WTC11 (cell line): ENCODE measurements around the gene PPFIBP2. TPM values are rescaled to one million over a fixed set of nuclear protein-coding genes. Genes with fewer than 3 reads are reported as not detected.

Experiments used
- ATAC-seq: fragments of 200-7000 bp; cut with Tn5 transposase; 2 replicates; pipeline ENCODE4 v1.10.0; 2021; ENCODE audit warnings: mild to moderate bottlenecking, moderate library complexity
- CTCF ChIA-PET: fragments of 300-600 bp; sonication (Branson Sonifier 250); formaldehyde crosslinking; loops from one replicate; lab custom pipeline; 2021; ENCODE audit warnings: antibody characterized with exemption; lab: Charles Lee
- POLR2A ChIA-PET: fragments of 350-600 bp; sonication (Branson Sonifier 250); formaldehyde crosslinking; loops from one replicate; lab custom pipeline; 2021; ENCODE audit warnings: antibody characterized with exemption; lab: Charles Lee
- DNase-seq: peaks from one replicate; pipeline ENCODE4 v3.0.0; 2021; ENCODE audit warnings: low spot score
- H3K27ac Mint-ChIP-seq: 2 replicates; pipeline ENCODE4 v1.8.0; 2021; ENCODE audit warnings: mixed read lengths
- H3K27me3 Mint-ChIP-seq: 2 replicates; pipeline ENCODE4 v1.8.0; 2021; ENCODE audit warnings: low read depth, mild to moderate bottlenecking, moderate library complexity, mixed read lengths
- H3K36me3 Mint-ChIP-seq: 2 replicates; pipeline ENCODE4 v1.8.0; 2021; ENCODE audit warnings: mixed read lengths
- H3K4me1 Mint-ChIP-seq: 2 replicates; pipeline ENCODE4 v1.8.0; 2022; ENCODE audit warnings: mixed read lengths
- H3K4me3 Mint-ChIP-seq: 2 replicates; pipeline ENCODE4 v1.8.0; 2021; ENCODE audit warnings: mild to moderate bottlenecking, moderate library complexity, mixed read lengths
- H3K9me3 Mint-ChIP-seq: 2 replicates; pipeline ENCODE4 v1.8.0; 2021; ENCODE audit warnings: mixed read lengths
- CREB1 ChIP-seq: sonication (generic); formaldehyde crosslinking; IDR thresholded peaks from 2 replicates; pipeline ENCODE4 v1.8.0; 2023; ENCODE audit warnings: mild to moderate bottlenecking, missing genetic modification reagents
- CTCF ChIP-seq: fragments of 200-600 bp; IDR thresholded peaks from 2 replicates; pipeline ENCODE4 v1.8.0; 2022; ENCODE audit warnings: antibody characterized with exemption
- E2F1 ChIP-seq: sonication (generic); formaldehyde crosslinking; IDR thresholded peaks from 2 replicates; pipeline ENCODE4 v1.8.0; 2022; ENCODE audit warnings: mild to moderate bottlenecking, missing genetic modification reagents
- ERG ChIP-seq: fragments of 250-450 bp; sonication (Bioruptor Pico); IDR thresholded peaks from 2 replicates; pipeline ENCODE4 v1.8.0; 2021; ENCODE audit warnings: mild to moderate bottlenecking
- FOXJ3 ChIP-seq: sonication (generic); formaldehyde crosslinking; IDR thresholded peaks from 2 replicates; pipeline ENCODE4 v1.9.0; 2021; ENCODE audit warnings: missing genetic modification reagents, mild to moderate bottlenecking, borderline replicate concordance
- GABPB1 ChIP-seq: sonication (generic); formaldehyde crosslinking; IDR thresholded peaks from 2 replicates; pipeline ENCODE4 v1.8.1; 2023; ENCODE audit warnings: mild to moderate bottlenecking, missing genetic modification reagents
- MYBL2 ChIP-seq: sonication (generic); formaldehyde crosslinking; IDR thresholded peaks from 2 replicates; pipeline ENCODE4 v1.8.1; 2023; ENCODE audit warnings: mild to moderate bottlenecking, moderate library complexity, missing genetic modification reagents
- NFATC4 ChIP-seq: fragments of 250-450 bp; sonication (Bioruptor Pico); IDR thresholded peaks from 2 replicates; pipeline ENCODE4 v1.9.0; 2021; ENCODE audit warnings: mild to moderate bottlenecking
- OVOL2 ChIP-seq: fragments of 250-450 bp; sonication (Bioruptor Pico); IDR thresholded peaks from 2 replicates; pipeline ENCODE4 v1.9.0; 2021; ENCODE audit warnings: mild to moderate bottlenecking, borderline replicate concordance
- SP1 ChIP-seq: sonication (generic); formaldehyde crosslinking; conservative IDR thresholded peaks from 2 replicates; pipeline ENCODE4 v1.8.1; 2022; ENCODE audit warnings: missing genetic modification reagents
- STAT6 ChIP-seq: sonication (generic); formaldehyde crosslinking; conservative IDR thresholded peaks from 2 replicates; pipeline ENCODE4 v1.8.1; 2023; ENCODE audit warnings: mild to moderate bottlenecking, low read depth, missing genetic modification reagents, moderate library complexity
- ZNF416 ChIP-seq: fragments of 250-450 bp; sonication (Bioruptor Pico); IDR thresholded peaks from 2 replicates; pipeline ENCODE4 v1.9.0; 2021; ENCODE audit warnings: mild to moderate bottlenecking, inconsistent platforms
- ZNF425 ChIP-seq: fragments of 250-450 bp; sonication (Bioruptor Pico); conservative IDR thresholded peaks from 2 replicates; pipeline ENCODE4 v1.9.0; 2021; ENCODE audit warnings: mild to moderate bottlenecking
- ZNF532 ChIP-seq: fragments of 250-450 bp; sonication (Bioruptor Pico); IDR thresholded peaks from 2 replicates; pipeline ENCODE4 v1.9.0; 2021; ENCODE audit warnings: mild to moderate bottlenecking, borderline replicate concordance
- total RNA-seq: library from RNA; stranded (reverse); gene quantifications from 3 replicates; pipeline ENCODE4 v1.2.3, GENCODE V29; 2021

PPFIBP2 gene
- total RNA-seq, 1 experiment from 2014 or later: 21.4 TPM

GRCh38 chr11:7538466-7539454 lies 25.0 kb downstream of the PPFIBP2 start (continued):
- TF ChIP-seq STAT6 (no peak), FOXJ3 (CRISPR knock-in tag) (no peak), ZNF425 (no peak), NFATC4 (CRISPR knock-in tag) (no peak), CTCF (no peak)

GRCh38 chr11:7540830-7541555 lies 27.2 kb downstream of the PPFIBP2 start:
- Mint-ChIP-seq H3K36me3 (no peaks in the 10 kb centered on the region), H3K27ac (no peak overlapping the region), H3K27me3 (no peaks in the 10 kb centered on the region), H3K9me3 (no peaks in the 10 kb centered on the region), H3K4me3 (no peak overlapping the region), H3K4me1 (peaks cover 13% of the 10 kb centered on the region)
- ATAC-seq: no peak
- no peak for TF ChIP-seq E2F1 (CRISPR knock-in tag)
- no peak for TF ChIP-seq ERG (CRISPR knock-in tag)
- TF ChIP-seq GABPB1 (CRISPR knock-in tag): no peak
- no peak for TF ChIP-seq MYBL2 (CRISPR knock-in tag)
- no peak for TF ChIP-seq ZNF416 (CRISPR knock-in tag)
- no peak for TF ChIP-seq SP1 (CRISPR knock-in tag)
- TF ChIP-seq CREB1 (CRISPR knock-in tag): no peak
- TF ChIP-seq OVOL2 (CRISPR knock-in tag): no peak
- TF ChIP-seq ZNF532: no peak
- no peak for DNase-seq
- ChIA-PET CTCF (interaction anchor here (2.1 kb wide), 1 partner anchor 31 kb away, joined by 6 read pairs; no protein-coding TSS in a partner anchor), POLR2A (no interaction called here)
